HEK293 (cell line): ENCODE measurements around the gene IFT122.
A peak's percentile ranks its signal among the peaks of the same experiment; 100 is the strongest.

ENCODE experiments used
- BCL11A ChIP-seq: fragments of 450-650 bp; formaldehyde crosslinking; IDR thresholded peaks from 2 replicates; pipeline ENCODE4 v1.5.1; 2016; ENCODE audit warnings: low read depth, missing biosample characterization, missing genetic modification characterization
- EGR2 ChIP-seq: fragments of 450-650 bp; formaldehyde crosslinking; IDR thresholded peaks from 2 replicates; pipeline ENCODE4 v1.5.1; 2016; ENCODE audit warnings: low read depth, missing biosample characterization, missing genetic modification characterization
- FEZF1 ChIP-seq: fragments of 450-650 bp; formaldehyde crosslinking; IDR thresholded peaks from 2 replicates; pipeline ENCODE4 v1.5.1; 2016; ENCODE audit warnings: missing biosample characterization, missing genetic modification characterization
- GLIS1 ChIP-seq: fragments of 450-650 bp; formaldehyde crosslinking; IDR thresholded peaks from 2 replicates; pipeline ENCODE4 v1.5.1; 2016; ENCODE audit warnings: missing biosample characterization, missing genetic modification characterization
- KLF10 ChIP-seq: fragments of 450-650 bp; IDR thresholded peaks from 2 replicates; pipeline ENCODE4 v1.5.1; 2018; ENCODE audit warnings: missing biosample characterization, mild to moderate bottlenecking, missing genetic modification characterization
- MEIS1 ChIP-seq: sonication (generic); formaldehyde crosslinking; IDR thresholded peaks from 2 replicates; pipeline ENCODE4 v1.8.1; 2022; ENCODE audit warnings: missing genetic modification reagents, mild to moderate bottlenecking, borderline replicate concordance
- MYNN ChIP-seq: fragments of 450-650 bp; formaldehyde crosslinking; IDR thresholded peaks from 2 replicates; pipeline ENCODE4 v1.5.1; 2016; ENCODE audit warnings: missing biosample characterization, missing genetic modification characterization, borderline replicate concordance
- SP2 ChIP-seq: fragments of 450-650 bp; formaldehyde crosslinking; IDR thresholded peaks from 2 replicates; pipeline ENCODE4 v1.5.1; 2016; ENCODE audit warnings: missing biosample characterization, missing genetic modification characterization
- SP7 ChIP-seq: fragments of 450-650 bp; formaldehyde crosslinking; IDR thresholded peaks from 2 replicates; pipeline ENCODE4 v1.5.1; 2016; ENCODE audit warnings: missing biosample characterization, missing genetic modification characterization
- TCF7L2 ChIP-seq: IDR thresholded peaks from 2 replicates; pipeline ENCODE4 v1.6.1; 2011; ENCODE audit warnings: low read depth, mild to moderate bottlenecking, inconsistent platforms, low read length, moderate library complexity, borderline replicate concordance
- ZBTB17 ChIP-seq: fragments of 450-650 bp; formaldehyde crosslinking; IDR thresholded peaks from 2 replicates; pipeline ENCODE4 v1.5.1; 2016; ENCODE audit warnings: missing biosample characterization, missing genetic modification characterization
- ZFP41 ChIP-seq: fragments of 450-650 bp; formaldehyde crosslinking; IDR thresholded peaks from 2 replicates; pipeline ENCODE4 v1.5.1; 2016; ENCODE audit warnings: missing biosample characterization, missing genetic modification characterization, borderline replicate concordance
- ZNF133 ChIP-seq: fragments of 450-650 bp; formaldehyde crosslinking; IDR thresholded peaks from 2 replicates; pipeline ENCODE4 v1.5.1; 2016; ENCODE audit warnings: missing biosample characterization, missing genetic modification characterization
- ZNF140 ChIP-seq: fragments of 450-650 bp; formaldehyde crosslinking; IDR thresholded peaks from 2 replicates; pipeline ENCODE4 v1.5.1; 2016; ENCODE audit warnings: missing biosample characterization, missing genetic modification characterization
- ZNF175 ChIP-seq: fragments of 450-650 bp; formaldehyde crosslinking; IDR thresholded peaks from 2 replicates; pipeline ENCODE4 v1.5.1; 2016; ENCODE audit warnings: missing biosample characterization, missing genetic modification characterization
- ZNF24 ChIP-seq: fragments of 450-650 bp; formaldehyde crosslinking; IDR thresholded peaks from 2 replicates; pipeline ENCODE4 v1.5.1; 2016; ENCODE audit warnings: missing biosample characterization, missing genetic modification characterization
- ZNF302 ChIP-seq: fragments of 450-650 bp; formaldehyde crosslinking; IDR thresholded peaks from 2 replicates; pipeline ENCODE4 v1.5.1; 2016; ENCODE audit warnings: missing biosample characterization, missing genetic modification characterization, low read depth
- ZNF433 ChIP-seq: fragments of 450-650 bp; formaldehyde crosslinking; IDR thresholded peaks from 2 replicates; pipeline ENCODE4 v1.5.1; 2016; ENCODE audit warnings: missing biosample characterization, missing genetic modification characterization, low read depth
- ZNF514 ChIP-seq: fragments of 450-650 bp; formaldehyde crosslinking; IDR thresholded peaks from 2 replicates; pipeline ENCODE4 v1.5.1; 2016; ENCODE audit warnings: missing biosample characterization, missing genetic modification characterization
- ZNF544 ChIP-seq: fragments of 450-650 bp; formaldehyde crosslinking; IDR thresholded peaks from 2 replicates; pipeline ENCODE4 v1.5.0; 2017; ENCODE audit warnings: missing biosample characterization, missing genetic modification characterization
- ZNF555 ChIP-seq: fragments of 450-650 bp; formaldehyde crosslinking; conservative IDR thresholded peaks from 2 replicates; pipeline ENCODE4 v1.5.1; 2017; ENCODE audit warnings: missing biosample characterization, mild to moderate bottlenecking, missing genetic modification characterization, inconsistent platforms
- ZNF585B ChIP-seq: fragments of 450-650 bp; formaldehyde crosslinking; IDR thresholded peaks from 2 replicates; pipeline ENCODE4 v1.5.1; 2016; ENCODE audit warnings: missing biosample characterization, missing genetic modification characterization
- ZNF596 ChIP-seq: fragments of 450-650 bp; IDR thresholded peaks from 2 replicates; pipeline ENCODE4 v1.5.0; 2018; ENCODE audit warnings: missing biosample characterization, mild to moderate bottlenecking, missing genetic modification characterization, moderate library complexity
- ZNF623 ChIP-seq: fragments of 450-650 bp; formaldehyde crosslinking; IDR thresholded peaks from 2 replicates; pipeline ENCODE4 v1.5.1; 2016; ENCODE audit warnings: missing biosample characterization, missing genetic modification characterization
- ZNF626 ChIP-seq: fragments of 450-650 bp; sonication (Bioruptor Pico); formaldehyde crosslinking; IDR thresholded peaks from 2 replicates; pipeline ENCODE4 v1.5.1; 2018; ENCODE audit warnings: missing biosample characterization, missing genetic modification characterization, inconsistent platforms
- ZNF792 ChIP-seq: fragments of 450-650 bp; formaldehyde crosslinking; IDR thresholded peaks from 2 replicates; pipeline ENCODE4 v1.5.1; 2016; ENCODE audit warnings: missing biosample characterization, missing genetic modification characterization
- ZSCAN16 ChIP-seq: fragments of 450-650 bp; formaldehyde crosslinking; IDR thresholded peaks from 2 replicates; pipeline ENCODE4 v1.5.1; 2016; ENCODE audit warnings: missing biosample characterization, missing genetic modification characterization
- TF ChIP-seq, protein P1 (sequence below): fragments of 450-650 bp; formaldehyde crosslinking; IDR thresholded peaks from 2 replicates; pipeline ENCODE4 v1.5.1; 2016; ENCODE audit warnings: missing biosample characterization, missing genetic modification characterization
- TF ChIP-seq, protein P2 (sequence below): fragments of 450-650 bp; formaldehyde crosslinking; IDR thresholded peaks from 2 replicates; pipeline ENCODE4 v1.5.1; 2016; ENCODE audit warnings: missing biosample characterization, missing genetic modification characterization
- TF ChIP-seq, protein P3 (sequence below): fragments of 450-650 bp; formaldehyde crosslinking; IDR thresholded peaks from 2 replicates; pipeline ENCODE4 v1.5.1; 2016; ENCODE audit warnings: missing biosample characterization, missing genetic modification characterization
- TF ChIP-seq, protein P4 (sequence below): fragments of 450-650 bp; formaldehyde crosslinking; optimal IDR thresholded peaks from 2 replicates; pipeline ENCODE3; 2016; ENCODE audit warnings: missing biosample characterization, mild to moderate bottlenecking, missing genetic modification characterization
- TF ChIP-seq, protein P5 (sequence below): fragments of 450-650 bp; IDR thresholded peaks from 2 replicates; pipeline ENCODE4 v1.5.1; 2018; ENCODE audit warnings: missing biosample characterization, missing genetic modification characterization

The IFT122 gene

DNA sequence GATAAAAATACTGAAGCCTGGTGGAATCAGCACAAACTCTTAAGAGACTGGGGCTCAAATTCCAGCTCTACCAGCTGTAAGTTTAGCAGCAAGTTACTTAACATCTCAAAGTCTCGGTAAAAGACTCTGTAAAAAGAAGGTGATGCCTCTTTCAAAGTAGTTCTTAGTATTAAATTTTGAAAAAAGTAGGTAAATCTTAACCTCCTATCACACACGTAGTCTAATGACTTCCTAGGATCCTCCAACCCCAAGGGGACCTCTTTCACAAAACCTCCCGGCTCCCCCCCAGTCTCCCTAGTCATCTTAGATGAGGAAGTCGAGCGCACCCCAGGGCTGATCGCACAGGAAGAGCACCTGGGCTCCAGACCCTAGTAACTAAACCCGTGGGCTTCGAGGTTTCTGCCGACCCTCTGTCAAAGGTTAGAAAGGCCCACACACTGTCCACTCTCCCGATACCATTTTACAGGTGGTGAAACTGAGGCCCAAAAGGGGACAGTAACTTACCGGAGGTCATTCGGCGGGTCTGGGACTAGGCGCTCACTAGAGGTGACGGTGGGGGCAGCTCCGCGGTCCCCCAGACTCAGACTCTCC is 703 bp upstream of the IFT122 start (continued):
- TF ChIP-seq, protein P1, sequence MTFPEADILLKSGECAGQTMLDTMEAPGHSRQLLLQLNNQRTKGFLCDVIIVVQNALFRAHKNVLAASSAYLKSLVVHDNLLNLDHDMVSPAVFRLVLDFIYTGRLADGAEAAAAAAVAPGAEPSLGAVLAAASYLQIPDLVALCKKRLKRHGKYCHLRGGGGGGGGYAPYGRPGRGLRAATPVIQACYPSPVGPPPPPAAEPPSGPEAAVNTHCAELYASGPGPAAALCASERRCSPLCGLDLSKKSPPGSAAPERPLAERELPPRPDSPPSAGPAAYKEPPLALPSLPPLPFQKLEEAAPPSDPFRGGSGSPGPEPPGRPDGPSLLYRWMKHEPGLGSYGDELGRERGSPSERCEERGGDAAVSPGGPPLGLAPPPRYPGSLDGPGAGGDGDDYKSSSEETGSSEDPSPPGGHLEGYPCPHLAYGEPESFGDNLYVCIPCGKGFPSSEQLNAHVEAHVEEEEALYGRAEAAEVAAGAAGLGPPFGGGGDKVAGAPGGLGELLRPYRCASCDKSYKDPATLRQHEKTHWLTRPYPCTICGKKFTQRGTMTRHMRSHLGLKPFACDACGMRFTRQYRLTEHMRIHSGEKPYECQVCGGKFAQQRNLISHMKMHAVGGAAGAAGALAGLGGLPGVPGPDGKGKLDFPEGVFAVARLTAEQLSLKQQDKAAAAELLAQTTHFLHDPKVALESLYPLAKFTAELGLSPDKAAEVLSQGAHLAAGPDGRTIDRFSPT (tag by site-specific recombination): no peak
- TF ChIP-seq ZFP41 (tag by site-specific recombination) (no peak), ZNF585B (no peak), ZBTB17 (tag by site-specific recombination) (peak; percentile 52), ZNF133 (tag by site-specific recombination) (no peak), ZNF555 (no peak), KLF10 (tag by site-specific recombination) (no peak), GLIS1 (tag by site-specific recombination) (peak; percentile 36; the same call in 1 of the 2 replicates), EGR2 (tag by site-specific recombination) (no peak), TCF7L2 (no peak), ZNF302 (tag by site-specific recombination) (no peak), ZNF24 (tag by site-specific recombination) (no peak), ZNF596 (tag by site-specific recombination) (no peak), ZNF544 (tag by site-specific recombination) (no peak), ZNF175 (tag by site-specific recombination) (no peak), ZNF514 (no peak), ZNF433 (tag by site-specific recombination) (no peak), MEIS1 (CRISPR knock-in tag) (no peak), ZNF623 (no peak), FEZF1 (tag by site-specific recombination) (no peak), SP7 (tag by site-specific recombination) (peak; percentile 27; the same call in 1 of the 2 replicates), ZNF140 (tag by site-specific recombination) (no peak), ZNF626 (tag by site-specific recombination) (no peak), SP2 (tag by site-specific recombination) (no peak), MYNN (no peak), ZSCAN16 (tag by site-specific recombination) (no peak), ZNF792 (tag by site-specific recombination) (no peak), BCL11A (0 out of 2 replicates have a peak, but pooled peaks have one; percentile 51)
- TF ChIP-seq, protein P2, sequence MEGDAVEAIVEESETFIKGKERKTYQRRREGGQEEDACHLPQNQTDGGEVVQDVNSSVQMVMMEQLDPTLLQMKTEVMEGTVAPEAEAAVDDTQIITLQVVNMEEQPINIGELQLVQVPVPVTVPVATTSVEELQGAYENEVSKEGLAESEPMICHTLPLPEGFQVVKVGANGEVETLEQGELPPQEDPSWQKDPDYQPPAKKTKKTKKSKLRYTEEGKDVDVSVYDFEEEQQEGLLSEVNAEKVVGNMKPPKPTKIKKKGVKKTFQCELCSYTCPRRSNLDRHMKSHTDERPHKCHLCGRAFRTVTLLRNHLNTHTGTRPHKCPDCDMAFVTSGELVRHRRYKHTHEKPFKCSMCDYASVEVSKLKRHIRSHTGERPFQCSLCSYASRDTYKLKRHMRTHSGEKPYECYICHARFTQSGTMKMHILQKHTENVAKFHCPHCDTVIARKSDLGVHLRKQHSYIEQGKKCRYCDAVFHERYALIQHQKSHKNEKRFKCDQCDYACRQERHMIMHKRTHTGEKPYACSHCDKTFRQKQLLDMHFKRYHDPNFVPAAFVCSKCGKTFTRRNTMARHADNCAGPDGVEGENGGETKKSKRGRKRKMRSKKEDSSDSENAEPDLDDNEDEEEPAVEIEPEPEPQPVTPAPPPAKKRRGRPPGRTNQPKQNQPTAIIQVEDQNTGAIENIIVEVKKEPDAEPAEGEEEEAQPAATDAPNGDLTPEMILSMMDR (tag by site-specific recombination): 0 out of 2 replicates have a peak, but pooled peaks have one; percentile 11
- TF ChIP-seq, protein P3, sequence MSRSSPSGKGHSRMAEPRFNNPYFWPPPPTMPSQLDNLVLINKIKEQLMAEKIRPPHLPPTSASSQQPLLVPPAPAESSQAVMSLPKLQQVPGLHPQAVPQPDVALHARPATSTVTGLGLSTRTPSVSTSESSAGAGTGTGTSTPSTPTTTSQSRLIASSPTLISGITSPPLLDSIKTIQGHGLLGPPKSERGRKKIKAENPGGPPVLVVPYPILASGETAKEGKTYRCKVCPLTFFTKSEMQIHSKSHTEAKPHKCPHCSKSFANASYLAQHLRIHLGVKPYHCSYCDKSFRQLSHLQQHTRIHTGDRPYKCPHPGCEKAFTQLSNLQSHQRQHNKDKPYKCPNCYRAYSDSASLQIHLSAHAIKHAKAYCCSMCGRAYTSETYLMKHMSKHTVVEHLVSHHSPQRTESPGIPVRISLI (tag by site-specific recombination): no peak
- TF ChIP-seq, protein P4, sequence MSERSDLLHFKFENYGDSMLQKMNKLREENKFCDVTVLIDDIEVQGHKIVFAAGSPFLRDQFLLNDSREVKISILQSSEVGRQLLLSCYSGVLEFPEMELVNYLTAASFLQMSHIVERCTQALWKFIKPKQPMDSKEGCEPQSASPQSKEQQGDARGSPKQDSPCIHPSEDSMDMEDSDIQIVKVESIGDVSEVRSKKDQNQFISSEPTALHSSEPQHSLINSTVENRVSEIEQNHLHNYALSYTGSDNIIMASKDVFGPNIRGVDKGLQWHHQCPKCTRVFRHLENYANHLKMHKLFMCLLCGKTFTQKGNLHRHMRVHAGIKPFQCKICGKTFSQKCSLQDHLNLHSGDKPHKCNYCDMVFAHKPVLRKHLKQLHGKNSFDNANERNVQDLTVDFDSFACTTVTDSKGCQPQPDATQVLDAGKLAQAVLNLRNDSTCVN (tag by site-specific recombination): no peak
- TF ChIP-seq, protein P5, sequence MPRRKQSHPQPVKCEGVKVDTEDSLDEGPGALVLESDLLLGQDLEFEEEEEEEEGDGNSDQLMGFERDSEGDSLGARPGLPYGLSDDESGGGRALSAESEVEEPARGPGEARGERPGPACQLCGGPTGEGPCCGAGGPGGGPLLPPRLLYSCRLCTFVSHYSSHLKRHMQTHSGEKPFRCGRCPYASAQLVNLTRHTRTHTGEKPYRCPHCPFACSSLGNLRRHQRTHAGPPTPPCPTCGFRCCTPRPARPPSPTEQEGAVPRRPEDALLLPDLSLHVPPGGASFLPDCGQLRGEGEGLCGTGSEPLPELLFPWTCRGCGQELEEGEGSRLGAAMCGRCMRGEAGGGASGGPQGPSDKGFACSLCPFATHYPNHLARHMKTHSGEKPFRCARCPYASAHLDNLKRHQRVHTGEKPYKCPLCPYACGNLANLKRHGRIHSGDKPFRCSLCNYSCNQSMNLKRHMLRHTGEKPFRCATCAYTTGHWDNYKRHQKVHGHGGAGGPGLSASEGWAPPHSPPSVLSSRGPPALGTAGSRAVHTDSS (tag by site-specific recombination): no peak
